Progenitor cell of endocrine pancreas (in vitro differentiated cells): ENCODE results near the gene ZBTB5. TPM values are rescaled to one million over a fixed set of nuclear protein-coding genes. Genes with fewer than 3 reads are reported as not detected.

Source experiments
- DNase-seq: peaks from one replicate; pipeline ENCODE4 v3.0.0; 2021; ENCODE audit warnings: low spot score; ENCODE audit not compliant: unreplicated experiment
- H3K27ac Mint-ChIP-seq: 2 replicates; pipeline ENCODE4 v1.8.0; 2021; ENCODE audit warnings: mild to moderate bottlenecking, moderate library complexity, mixed read lengths
- H3K27me3 Mint-ChIP-seq: 2 replicates; pipeline ENCODE4 v1.8.0; 2021; ENCODE audit warnings: mixed read lengths
- H3K36me3 Mint-ChIP-seq: 2 replicates; pipeline ENCODE4 v1.8.0; 2022; ENCODE audit warnings: mixed read lengths; ENCODE audit not compliant: insufficient read depth
- H3K4me1 Mint-ChIP-seq: 2 replicates; pipeline ENCODE4 v1.8.0; 2021; ENCODE audit warnings: low read depth, mixed read lengths
- H3K4me3 Mint-ChIP-seq: 2 replicates; pipeline ENCODE4 v1.8.0; 2021; ENCODE audit warnings: low read depth, mild to moderate bottlenecking, moderate library complexity, mixed read lengths
- H3K9me3 Mint-ChIP-seq: 2 replicates; pipeline ENCODE4 v1.8.0; 2021; ENCODE audit warnings: low read depth, mixed read lengths
- CTCF ChIP-seq: fragments of 200-600 bp; sonication (generic); IDR thresholded peaks from one replicate; pipeline ENCODE4 v1.5.0; 2021; ENCODE audit warnings: antibody characterized with exemption, mild to moderate bottlenecking; ENCODE audit not compliant: unreplicated experiment
- total RNA-seq: library from RNA; stranded (reverse); gene quantifications from 2 replicates; pipeline ENCODE4 v1.2.1, GENCODE V29; 2021

The ZBTB5 gene
- total RNA-seq, 1 donor from 2014 or later: 21.2 TPM

GRCh38 chr9:37395229-37395628, 70.0 kb downstream of the ZBTB5 start:
- Mint-ChIP-seq H3K4me1 (peaks cover 16% of the 10 kb centered on the region), H3K9me3 (no peaks in the 10 kb centered on the region), H3K36me3 (no peaks in the 10 kb centered on the region), H3K27me3 (peaks cover 5% of the 10 kb centered on the region), H3K4me3 (no peak overlapping the region), H3K27ac (no peak overlapping the region)
- no peak for TF ChIP-seq CTCF
- no peak for DNase-seq

GRCh38 chr9:37392272-37392671, 73.0 kb downstream of the ZBTB5 start:
- peaks cover 5% of the 10 kb centered on the region for H3K27me3 Mint-ChIP-seq
- no peak overlapping the region for H3K27ac Mint-ChIP-seq
- H3K4me3 Mint-ChIP-seq: no peak overlapping the region
- TF ChIP-seq CTCF: no peak
- H3K9me3 Mint-ChIP-seq: no peaks in the 10 kb centered on the region
- DNase-seq: no peak
- H3K36me3 Mint-ChIP-seq: no peaks in the 10 kb centered on the region
- H3K4me1 Mint-ChIP-seq: peaks cover 9% of the 10 kb centered on the region

GRCh38 chr9:37390759-37391158, 74.5 kb downstream of the ZBTB5 start:
- Mint-ChIP-seq H3K4me1 (peaks cover 8% of the 10 kb centered on the region), H3K4me3 (no peak overlapping the region), H3K27ac (no peak overlapping the region), H3K9me3 (no peaks in the 10 kb centered on the region), H3K27me3 (peaks cover 5% of the 10 kb centered on the region), H3K36me3 (no peaks in the 10 kb centered on the region)
- DNase-seq: no peak
- TF ChIP-seq CTCF: peak; percentile 54

Other genes with a start within 250 kb of the ZBTB5 start
- gene GRHPR, start 42.8 kb downstream of the ZBTB5 start, total RNA-seq: 98.0 and 101 TPM in 2 replicates
- 22.2 and 22.4 TPM in 2 replicates for gene POLR1E, start 20.5 kb upstream of the ZBTB5 start, total RNA-seq
- 22.0 TPM in 2 replicates for gene FBXO10, start 110.9 kb upstream of the ZBTB5 start, total RNA-seq
- 100 and 103 TPM in 2 replicates for gene TOMM5, start 127.1 kb upstream of the ZBTB5 start, total RNA-seq
- gene FRMPD1, start 185.5 kb upstream of the ZBTB5 start, total RNA-seq: 0.31 and 0.44 TPM in 2 replicates